Activated naive CD8-positive, alpha-beta T cell treated with anti-CD3 and anti-CD28 coated beads for 36 hours (primary cell): Measurements from ENCODE around the gene AGR3. TPM values are rescaled to one million over a fixed set of nuclear protein-coding genes. Genes with fewer than 3 reads are reported as not detected.

Experiments
- DNase-seq: peaks from one replicate; pipeline ENCODE4 v3.0.0; 2021
- H3K27ac Mint-ChIP-seq: one replicate; pipeline ENCODE4 v1.8.0; 2022; ENCODE audit warnings: mild to moderate bottlenecking, moderate library complexity, mixed read lengths
- H3K27me3 Mint-ChIP-seq: one replicate; pipeline ENCODE4 v1.8.0; 2022; ENCODE audit warnings: mild to moderate bottlenecking, mixed read lengths
- H3K36me3 Mint-ChIP-seq: one replicate; pipeline ENCODE4 v1.8.0; 2021; ENCODE audit warnings: mild to moderate bottlenecking, mixed read lengths
- H3K4me1 Mint-ChIP-seq: one replicate; pipeline ENCODE4 v1.8.0; 2021; ENCODE audit warnings: mixed read lengths
- H3K4me3 Mint-ChIP-seq: one replicate; pipeline ENCODE4 v1.8.0; 2022; ENCODE audit warnings: mild to moderate bottlenecking, moderate library complexity, mixed read lengths
- H3K9me3 Mint-ChIP-seq: one replicate; pipeline ENCODE4 v1.8.0; 2022; ENCODE audit warnings: mixed read lengths
- total RNA-seq, 2 experiments: library from RNA; stranded (reverse); gene quantifications; one replicate each; pipeline ENCODE4 v1.2.3, GENCODE V29; 2021

Gene AGR3
- total RNA-seq, 2 experiments from 2014 or later = not detected

- no peaks in the 10 kb centered on the region for H3K36me3 Mint-ChIP-seq
- H3K9me3 Mint-ChIP-seq = peaks cover 8% of the 10 kb centered on the region
- H3K4me1 Mint-ChIP-seq = no peaks in the 10 kb centered on the region
- peaks cover 25% of the 10 kb centered on the region for H3K27me3 Mint-ChIP-seq
- no peak overlapping the region for H3K27ac Mint-ChIP-seq
- H3K4me3 Mint-ChIP-seq = no peak overlapping the region
- DNase-seq = no peak
These were observed 55.7 kb downstream of the AGR3 start for GRCh38 chr7:16826060-16826459.

DNA sequence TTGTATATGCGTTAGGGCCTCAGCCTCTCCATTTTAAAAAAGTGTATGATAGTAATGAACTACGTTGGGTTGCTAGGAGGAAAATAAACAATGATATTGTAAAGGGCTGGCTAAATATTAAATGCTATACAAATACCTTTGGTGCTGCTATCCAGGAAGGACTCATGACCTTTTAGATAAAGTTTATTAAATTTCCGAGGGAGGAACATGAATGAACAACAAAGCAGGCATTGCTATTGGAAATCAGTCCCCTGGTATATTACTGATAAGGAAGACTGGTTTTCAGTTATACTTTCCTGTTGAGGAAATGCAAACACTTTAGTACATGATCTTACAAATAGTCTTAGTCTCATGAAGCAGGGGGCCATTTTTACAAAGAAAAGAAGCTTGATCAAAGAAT, 59.8 kb downstream of the AGR3 start:
- no peaks in the 10 kb centered on the region for H3K9me3 Mint-ChIP-seq
- H3K4me1 Mint-ChIP-seq = no peaks in the 10 kb centered on the region
- DNase-seq = no peak
- H3K27me3 Mint-ChIP-seq = peaks cover 17% of the 10 kb centered on the region
- H3K27ac Mint-ChIP-seq = no peak overlapping the region
- no peaks in the 10 kb centered on the region for H3K36me3 Mint-ChIP-seq
- H3K4me3 Mint-ChIP-seq = no peak overlapping the region

DNA sequence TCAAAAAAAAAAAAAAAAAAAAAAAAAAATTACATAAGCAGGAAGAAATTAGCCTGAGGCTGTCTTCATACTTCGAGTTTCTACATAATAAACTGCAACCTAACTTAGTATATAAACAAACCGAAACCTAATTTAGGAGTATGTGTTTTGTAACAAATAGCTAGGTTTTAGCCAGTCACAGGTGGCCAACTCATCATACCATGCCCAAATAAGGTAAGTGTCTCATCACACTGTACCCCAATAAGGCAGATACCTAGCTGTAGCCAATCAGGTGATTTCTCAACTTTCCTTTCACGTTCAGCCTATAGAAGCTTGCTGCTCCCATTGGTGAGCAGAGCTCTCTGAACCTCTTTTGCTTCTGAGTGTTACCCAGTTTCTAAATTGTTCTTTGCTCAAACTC, 63.1 kb downstream of the AGR3 start:
- no peaks in the 10 kb centered on the region for H3K36me3 Mint-ChIP-seq
- H3K9me3 Mint-ChIP-seq = no peaks in the 10 kb centered on the region
- H3K4me1 Mint-ChIP-seq = no peaks in the 10 kb centered on the region
- no peak overlapping the region for H3K27ac Mint-ChIP-seq
- peaks cover 16% of the 10 kb centered on the region for H3K27me3 Mint-ChIP-seq
- H3K4me3 Mint-ChIP-seq = no peak overlapping the region
- no peak for DNase-seq

DNA sequence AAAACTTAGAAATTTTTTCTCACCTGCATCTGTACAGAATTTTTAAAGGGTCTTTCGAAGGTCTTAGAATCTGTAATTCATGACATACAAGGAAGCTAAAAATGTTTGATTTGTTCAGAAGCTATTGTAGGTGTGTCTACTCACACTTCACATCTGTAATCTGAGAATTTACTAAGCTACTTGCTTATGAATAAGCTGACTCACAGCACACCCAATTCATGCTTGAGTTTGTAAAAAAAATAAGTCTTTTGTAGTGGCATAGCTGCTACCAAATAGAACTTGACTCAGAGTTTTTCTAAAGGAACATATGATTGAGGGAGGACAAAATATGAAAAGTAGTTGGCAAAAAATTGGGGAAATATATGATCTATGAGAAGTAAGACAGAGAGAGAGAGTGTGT, 64.2 kb downstream of the AGR3 start:
- H3K9me3 Mint-ChIP-seq = no peaks in the 10 kb centered on the region
- peaks cover 13% of the 10 kb centered on the region for H3K27me3 Mint-ChIP-seq
- no peak overlapping the region for H3K4me3 Mint-ChIP-seq
- no peak for DNase-seq
- H3K4me1 Mint-ChIP-seq = no peaks in the 10 kb centered on the region
- no peak overlapping the region for H3K27ac Mint-ChIP-seq
- no peaks in the 10 kb centered on the region for H3K36me3 Mint-ChIP-seq

- no peak for DNase-seq
- Mint-ChIP-seq H3K27ac (no peak overlapping the region), H3K4me1 (no peaks in the 10 kb centered on the region), H3K4me3 (no peak overlapping the region), H3K9me3 (no peaks in the 10 kb centered on the region), H3K27me3 (peaks cover 13% of the 10 kb centered on the region), H3K36me3 (no peaks in the 10 kb centered on the region)
These were observed 65.0 kb downstream of the AGR3 start for GRCh38 chr7:16816824-16817223.

DNA sequence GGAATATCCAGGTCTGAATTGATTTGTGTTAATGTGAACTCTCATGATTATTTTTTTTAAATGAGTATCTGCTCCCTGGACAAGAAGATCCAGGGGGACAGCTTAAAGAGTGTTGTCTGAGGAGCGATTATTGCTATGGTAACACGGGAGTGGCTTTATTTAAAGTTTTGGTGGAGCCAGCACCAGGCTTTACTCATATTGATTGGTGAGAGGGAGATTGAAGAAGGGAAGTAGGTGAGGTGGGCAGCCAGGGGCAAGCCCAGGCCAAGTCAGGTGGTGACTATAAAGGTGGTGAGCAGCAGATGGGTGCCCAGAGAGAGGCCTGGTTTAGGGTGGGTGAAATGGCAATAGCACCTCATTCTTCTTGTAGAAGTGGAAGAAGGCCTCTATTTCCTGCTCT, 66.8 kb downstream of the AGR3 start:
- H3K36me3 Mint-ChIP-seq = no peaks in the 10 kb centered on the region
- no peak for DNase-seq
- H3K4me1 Mint-ChIP-seq = no peaks in the 10 kb centered on the region
- H3K27ac Mint-ChIP-seq = no peak overlapping the region
- peaks cover 7% of the 10 kb centered on the region for H3K27me3 Mint-ChIP-seq
- no peak overlapping the region for H3K4me3 Mint-ChIP-seq
- no peaks in the 10 kb centered on the region for H3K9me3 Mint-ChIP-seq

DNA sequence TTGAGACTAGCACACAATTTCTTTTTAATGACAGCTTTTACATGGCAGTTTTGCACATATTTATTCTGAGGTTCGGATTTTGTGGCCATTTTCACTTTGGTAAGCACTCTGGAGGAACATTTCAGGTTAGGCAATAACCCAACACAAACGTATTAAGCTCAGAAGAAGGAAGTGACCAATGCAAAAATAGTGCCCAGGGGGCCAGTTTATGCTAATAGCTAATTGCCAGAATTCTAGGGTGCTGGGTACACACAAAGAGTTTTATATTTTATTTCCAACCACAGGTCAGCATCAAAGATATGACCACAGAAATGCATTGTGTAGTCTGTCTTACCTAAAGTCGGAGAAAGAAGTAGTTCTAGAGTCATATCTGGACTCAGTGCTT, 68.6 kb downstream of the AGR3 start:
- H3K36me3 Mint-ChIP-seq = no peaks in the 10 kb centered on the region
- H3K9me3 Mint-ChIP-seq = no peaks in the 10 kb centered on the region
- no peak overlapping the region for H3K27ac Mint-ChIP-seq

DNA sequence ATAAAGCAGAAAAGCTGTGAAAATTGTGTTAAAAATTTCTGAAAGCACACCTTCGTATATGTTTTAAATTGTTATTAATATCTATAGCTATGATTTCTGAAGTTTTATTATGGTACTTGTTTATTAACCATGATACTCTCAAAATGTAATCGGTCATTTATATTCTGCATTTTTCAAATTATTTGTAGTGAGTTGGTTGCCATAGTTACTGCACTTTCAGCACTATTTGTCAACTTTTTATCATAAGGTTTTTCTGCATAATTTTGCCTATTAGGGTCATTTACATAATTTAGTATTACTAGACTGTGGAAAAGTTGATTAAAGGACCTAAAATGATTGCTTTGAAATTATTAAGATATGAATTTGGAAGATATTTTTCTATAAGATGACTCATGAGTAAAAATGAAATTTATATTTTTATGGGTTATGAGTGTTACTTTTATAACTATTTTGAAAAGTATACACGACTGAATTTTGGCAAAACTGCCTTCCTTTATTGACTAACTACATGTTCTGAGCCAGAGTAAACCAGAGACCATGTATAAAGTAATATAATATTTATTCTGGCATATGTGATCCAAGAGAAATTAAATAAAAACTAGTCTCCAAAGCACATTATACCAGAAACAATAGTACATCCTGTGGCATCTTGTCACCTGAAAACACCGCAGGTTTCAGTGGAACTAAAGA, 69.1 kb downstream of the AGR3 start:
- no peaks in the 10 kb centered on the region for H3K9me3 Mint-ChIP-seq
- peaks cover 7% of the 10 kb centered on the region for H3K27me3 Mint-ChIP-seq
- no peak overlapping the region for H3K27ac Mint-ChIP-seq
- no peak overlapping the region for H3K4me3 Mint-ChIP-seq
- no peaks in the 10 kb centered on the region for H3K36me3 Mint-ChIP-seq
- H3K4me1 Mint-ChIP-seq = no peaks in the 10 kb centered on the region
- DNase-seq = no peak

More for the DNA sequence above, 68.6 kb downstream of the AGR3 start:
- peaks cover 7% of the 10 kb centered on the region for H3K27me3 Mint-ChIP-seq
- DNase-seq = no peak
- no peaks in the 10 kb centered on the region for H3K4me1 Mint-ChIP-seq
- H3K4me3 Mint-ChIP-seq = no peak overlapping the region

DNA sequence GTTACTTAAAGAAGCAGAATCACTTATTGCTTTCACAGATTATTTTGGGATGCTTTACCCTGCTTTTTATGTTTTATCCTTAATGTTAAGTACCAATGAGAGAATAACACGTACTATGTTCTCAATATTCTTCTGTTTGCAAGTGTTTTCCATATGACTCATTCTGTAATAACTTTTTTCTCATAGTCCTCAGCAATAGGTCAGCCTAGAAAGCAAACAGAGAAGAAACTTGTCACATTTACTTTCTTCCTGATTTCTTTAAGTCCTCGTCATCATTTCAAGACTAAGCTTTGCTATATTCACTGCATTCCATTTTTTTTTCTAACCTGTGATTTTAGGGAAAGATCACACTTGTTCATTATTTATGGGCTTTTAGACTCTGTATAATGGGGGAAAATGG, 70.2 kb downstream of the AGR3 start:
- Mint-ChIP-seq H3K4me1 (no peaks in the 10 kb centered on the region), H3K4me3 (no peak overlapping the region), H3K36me3 (no peaks in the 10 kb centered on the region), H3K27me3 (peaks cover 4% of the 10 kb centered on the region), H3K9me3 (no peaks in the 10 kb centered on the region), H3K27ac (no peak overlapping the region)
- DNase-seq = no peak

GRCh38 chr7:16810573-16810972, 71.2 kb downstream of the AGR3 start:
- Mint-ChIP-seq H3K36me3 (no peaks in the 10 kb centered on the region), H3K9me3 (no peaks in the 10 kb centered on the region), H3K27me3 (peaks cover under 1% of the 10 kb centered on the region), H3K4me3 (no peak overlapping the region), H3K4me1 (no peaks in the 10 kb centered on the region), H3K27ac (no peak overlapping the region)
- no peak for DNase-seq

DNA sequence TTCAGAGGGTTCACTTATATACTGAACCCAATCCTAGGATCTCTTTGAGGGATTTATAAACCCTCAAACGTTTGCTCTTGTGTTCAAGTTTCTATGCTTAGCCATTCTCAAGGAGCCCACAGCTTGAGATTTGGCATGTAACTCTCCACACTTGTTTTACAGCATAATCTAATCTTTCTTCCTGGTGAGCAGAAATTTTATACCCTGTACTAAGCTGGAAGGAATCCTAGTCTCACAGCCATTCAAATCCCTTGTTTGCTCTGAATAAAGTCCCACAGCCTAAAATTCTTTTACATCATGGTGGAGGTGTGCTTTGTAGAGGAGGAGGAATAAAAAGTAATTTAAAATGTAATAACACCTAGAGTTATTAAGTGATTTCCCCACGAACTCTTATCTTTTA, 71.7 kb downstream of the AGR3 start:
- H3K27me3 Mint-ChIP-seq = no peaks in the 10 kb centered on the region
- H3K9me3 Mint-ChIP-seq = no peaks in the 10 kb centered on the region
- no peak overlapping the region for H3K27ac Mint-ChIP-seq
- no peaks in the 10 kb centered on the region for H3K36me3 Mint-ChIP-seq
- H3K4me1 Mint-ChIP-seq = no peaks in the 10 kb centered on the region
- no peak for DNase-seq
- no peak overlapping the region for H3K4me3 Mint-ChIP-seq

Other genes starting within 250 kb of the AGR3 start
- 10 to 100 TPM; 12.1 to 12.5 TPM for gene ANKMY2, start 236.2 kb downstream of the AGR3 start, total RNA-seq
- gene BZW2, start 235.8 kb downstream of the AGR3 start, total RNA-seq = 100 to 1,000 TPM; 158 to 162 TPM
- 1 to 10 TPM; 1.1 to 1.4 TPM for gene TSPAN13, start 128.2 kb downstream of the AGR3 start, total RNA-seq
- gene AGR2, start 77.0 kb downstream of the AGR3 start, total RNA-seq = not detected